HG03103 (cell line): ENCODE measurements around the gene PTGES3.
"Not testable (repeated sequence)": the region's sequence is repeated elsewhere in the genome, so short reads cannot be mapped to it uniquely, and the experiment has no call there.

Experiments
- ATAC-seq: cut with Tn5 transposase; IDR thresholded peaks from one replicate; pipeline ENCODE4 v1.9.1; 2021; ENCODE audit warnings: low read depth; ENCODE audit not compliant: unreplicated experiment

The PTGES3 gene, protein sequence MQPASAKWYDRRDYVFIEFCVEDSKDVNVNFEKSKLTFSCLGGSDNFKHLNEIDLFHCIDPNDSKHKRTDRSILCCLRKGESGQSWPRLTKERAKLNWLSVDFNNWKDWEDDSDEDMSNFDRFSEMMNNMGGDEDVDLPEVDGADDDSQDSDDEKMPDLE

DNA sequence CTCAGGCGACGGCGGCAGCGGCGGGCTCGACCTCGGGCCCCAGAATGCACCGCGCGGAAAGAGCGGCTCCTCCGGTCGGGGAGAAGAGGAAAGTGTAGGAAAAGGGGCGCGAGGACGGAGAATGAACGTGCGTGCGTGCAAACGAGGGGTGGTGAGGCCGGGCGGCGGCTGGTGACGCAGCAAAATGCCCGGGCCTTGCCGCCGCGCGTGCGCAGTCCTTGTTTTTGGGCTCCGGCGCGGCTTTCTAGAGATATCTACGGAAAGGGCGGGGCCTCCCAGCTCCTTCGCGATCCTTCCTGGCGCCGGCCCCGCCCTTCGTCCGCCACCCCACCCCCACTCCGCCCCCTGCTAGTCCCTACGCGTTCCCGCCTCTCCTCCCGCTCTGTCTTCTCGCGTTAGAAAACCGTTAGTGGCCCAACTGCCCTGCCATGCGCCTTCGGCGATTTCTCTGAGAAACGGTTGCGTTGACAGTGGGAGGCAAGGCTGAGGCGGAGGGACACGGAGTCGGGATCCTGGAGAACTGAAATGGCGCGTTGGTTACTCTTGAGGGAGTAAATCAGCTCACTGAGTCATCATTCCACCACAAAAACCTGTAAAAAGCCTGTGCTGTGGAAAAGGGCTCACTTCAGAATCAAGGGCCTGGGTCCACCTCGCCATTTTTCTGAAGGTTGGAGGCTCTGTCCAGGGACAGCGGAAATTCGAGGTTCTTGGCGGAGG, at the start of gene PTGES3:
Gene PTGES3 (minus strand): TSS at position 156 of the 717 bp plus-strand sequence. CDS start 285 bp downstream, outside the sequence.
- ATAC-seq = peak; percentile 51

DNA sequence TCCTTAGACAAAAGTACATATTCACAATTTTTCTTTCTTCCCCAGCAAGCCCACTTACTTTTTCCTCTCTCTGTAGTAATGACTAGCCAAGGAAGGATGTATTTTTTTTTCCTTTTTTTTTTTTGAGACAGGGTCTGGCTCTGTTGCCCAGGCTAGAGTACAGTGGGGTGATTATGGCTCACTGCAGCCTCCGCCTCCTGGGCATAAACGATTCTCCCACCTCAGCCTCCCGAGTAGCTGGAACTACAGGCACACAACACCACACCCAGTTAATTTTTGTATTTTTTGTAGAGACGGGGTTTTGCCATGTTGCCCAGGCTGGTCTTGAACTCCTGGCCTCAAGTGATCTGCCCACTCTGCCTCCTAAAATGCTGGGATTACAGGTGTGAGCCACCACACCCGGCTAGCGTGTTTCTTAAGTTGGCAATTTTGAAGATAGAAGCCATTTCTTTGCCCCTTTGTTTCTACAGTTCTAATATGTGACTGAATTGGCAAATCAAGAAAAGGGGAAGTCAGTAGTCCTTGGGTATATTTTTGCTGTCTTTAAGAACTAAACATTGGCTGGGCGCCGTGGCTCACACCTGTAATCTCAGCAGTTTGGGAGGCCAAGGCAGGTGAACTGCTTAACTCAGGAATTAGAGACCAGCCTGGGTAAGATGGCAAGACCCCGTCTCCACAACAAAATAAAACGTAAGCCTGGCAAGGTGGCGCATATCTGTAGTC, 40.2 kb upstream of the PTGES3 start:
- no peak for ATAC-seq

DNA sequence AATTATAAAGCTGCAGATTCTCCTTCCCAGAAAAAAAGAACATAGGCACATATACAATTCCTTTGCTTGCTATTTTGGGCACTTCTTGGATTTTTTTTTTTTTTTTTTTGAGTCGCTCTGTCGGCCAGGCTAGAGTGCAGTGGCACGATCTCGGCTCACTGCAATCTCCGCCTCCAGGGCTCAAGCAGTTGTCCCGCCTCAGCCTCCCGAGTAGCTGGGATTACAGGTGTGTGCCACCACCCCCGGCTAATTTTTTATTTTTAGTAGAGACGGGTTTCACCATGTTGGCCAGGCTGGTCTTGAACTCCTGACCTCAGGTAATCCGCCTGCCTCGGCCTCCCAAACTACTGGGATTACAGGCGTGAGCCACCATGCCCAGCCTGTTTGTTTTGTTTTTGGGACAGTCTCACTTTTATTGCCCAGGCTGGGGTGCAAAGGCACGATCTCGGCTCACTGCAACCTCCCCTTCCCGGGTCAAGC, 38.2 kb upstream of the PTGES3 start:
- ATAC-seq = not testable (repeated sequence)

DNA sequence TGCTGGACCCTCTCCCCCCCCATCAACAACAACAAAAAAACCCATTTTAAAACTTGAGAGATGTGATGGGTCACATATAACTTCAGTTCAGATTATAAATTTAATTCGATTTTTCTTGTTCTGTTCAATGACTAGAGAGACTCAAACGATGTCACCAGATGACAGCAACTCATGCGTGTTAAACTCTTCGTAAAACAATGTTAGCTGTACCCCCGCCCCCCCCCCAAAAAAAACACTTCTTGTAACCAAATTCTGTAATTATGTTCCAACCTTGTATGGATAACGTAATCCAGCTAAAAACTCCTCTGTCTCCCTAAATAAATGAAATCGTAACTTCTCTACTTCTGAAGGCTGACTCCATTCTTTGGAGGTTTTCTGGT, 37.6 kb upstream of the PTGES3 start:
- no peak for ATAC-seq

DNA sequence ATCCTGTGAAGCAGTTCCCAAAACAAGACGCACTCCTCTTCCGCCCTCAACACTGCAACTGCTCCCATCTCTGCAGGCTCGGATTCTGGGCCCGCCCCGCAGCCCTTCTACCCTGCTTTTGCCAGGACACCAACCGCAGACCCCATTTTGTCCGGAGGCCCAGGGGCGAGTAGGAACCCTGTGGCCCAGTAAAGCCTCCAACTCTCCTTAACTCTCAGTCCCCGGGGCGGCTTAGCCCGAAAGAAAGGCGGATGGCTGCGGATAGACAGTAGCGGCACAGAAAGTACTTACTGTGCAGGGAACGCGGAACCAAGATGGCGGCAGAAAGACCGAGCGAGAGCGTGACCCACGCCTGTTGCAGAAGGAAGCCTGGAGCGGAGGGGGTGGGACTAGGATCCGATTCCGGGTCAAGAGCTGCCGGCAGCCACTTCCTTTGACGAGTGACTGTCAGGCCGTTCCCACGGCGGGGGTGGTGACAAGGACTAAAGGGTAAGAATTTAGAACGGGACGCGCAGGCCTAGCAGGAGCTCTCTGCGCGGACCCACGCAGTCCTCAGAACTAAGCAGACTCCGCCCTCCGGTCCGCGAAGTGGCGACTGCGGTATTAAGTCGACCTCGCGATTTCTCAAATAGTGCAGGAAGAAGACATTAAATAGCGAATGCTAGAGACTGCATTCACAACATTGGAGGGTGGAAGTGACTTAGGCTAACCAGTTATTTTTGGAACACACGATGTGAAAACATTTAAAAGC, 37.1 kb upstream of the PTGES3 start, which contains the start of gene NACA:
Gene NACA (minus strand): TSS at position 328 of the 751 bp plus-strand sequence. CDS start 778 bp downstream, outside the sequence.
- ATAC-seq = peak; percentile 95

DNA sequence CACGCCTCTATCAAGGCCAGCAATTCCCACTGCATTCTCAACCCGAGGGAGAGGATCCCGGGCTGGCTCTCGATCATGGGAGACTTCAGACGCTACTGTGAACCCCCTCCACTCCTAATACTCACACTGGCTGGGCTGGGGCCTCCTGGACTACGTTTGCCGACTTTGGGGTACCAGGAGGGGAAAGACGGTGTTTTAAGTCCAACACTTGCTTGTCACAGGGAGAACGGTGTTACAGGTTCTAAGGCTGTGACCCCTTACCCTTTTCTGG, 36.6 kb upstream of the PTGES3 start:
- ATAC-seq = no peak

DNA sequence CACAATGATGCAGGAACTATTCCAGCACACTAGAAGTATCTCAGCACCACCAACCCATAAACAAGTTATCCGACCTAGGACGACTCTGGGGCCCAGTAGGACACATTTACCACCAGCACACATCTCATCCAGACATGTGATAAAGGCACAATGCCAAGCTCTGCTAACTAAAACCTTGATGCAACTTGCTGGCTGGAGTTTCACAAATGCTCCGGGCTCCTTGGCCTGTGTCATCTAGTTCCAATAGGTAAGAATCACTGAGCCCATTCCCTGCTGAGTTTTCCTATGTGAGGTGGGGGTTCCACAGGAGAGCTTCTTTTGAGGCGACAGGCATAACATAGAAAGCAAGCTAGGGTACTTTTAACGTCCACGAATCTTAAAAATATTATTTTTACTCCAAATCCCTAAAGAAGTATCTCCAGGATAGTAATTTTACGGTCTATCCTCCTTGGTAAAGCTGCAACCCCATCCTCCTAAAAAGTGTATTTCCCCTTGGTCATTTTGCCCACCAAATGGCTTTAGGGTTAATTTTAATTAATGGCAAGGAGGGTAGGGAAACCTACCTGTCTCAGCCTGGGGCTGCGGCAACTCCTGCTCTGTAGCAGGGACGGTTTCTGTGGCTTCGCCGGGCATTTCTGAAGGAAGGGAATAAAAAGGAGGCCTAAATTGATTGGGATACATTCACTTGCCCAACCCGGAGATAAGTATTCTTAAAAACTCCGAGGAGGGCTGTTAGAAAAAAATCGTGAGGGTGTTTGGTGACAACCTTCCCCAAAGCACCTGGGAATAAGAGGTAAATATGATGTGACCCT, 36.0 kb upstream of the PTGES3 start:
- no peak for ATAC-seq

DNA sequence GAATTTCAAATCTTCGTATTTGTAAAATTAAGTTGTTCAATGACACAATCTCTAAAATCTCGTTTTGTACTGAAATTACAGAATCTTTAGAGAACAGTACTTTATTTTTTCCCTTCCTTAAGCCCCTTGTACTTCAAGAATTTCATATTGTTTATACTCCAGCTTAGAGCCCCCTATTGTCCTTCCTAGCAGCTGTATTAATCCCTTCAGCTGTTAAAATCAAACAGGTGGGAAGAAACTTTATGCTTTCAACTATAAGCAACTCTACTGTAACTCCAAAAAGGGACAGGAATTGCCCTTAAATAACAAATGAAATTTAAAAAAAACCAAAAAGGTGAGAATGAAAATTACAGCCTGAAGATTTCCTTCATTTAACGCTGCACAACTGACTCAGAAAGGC, 35.3 kb upstream of the PTGES3 start:
- no peak for ATAC-seq

DNA sequence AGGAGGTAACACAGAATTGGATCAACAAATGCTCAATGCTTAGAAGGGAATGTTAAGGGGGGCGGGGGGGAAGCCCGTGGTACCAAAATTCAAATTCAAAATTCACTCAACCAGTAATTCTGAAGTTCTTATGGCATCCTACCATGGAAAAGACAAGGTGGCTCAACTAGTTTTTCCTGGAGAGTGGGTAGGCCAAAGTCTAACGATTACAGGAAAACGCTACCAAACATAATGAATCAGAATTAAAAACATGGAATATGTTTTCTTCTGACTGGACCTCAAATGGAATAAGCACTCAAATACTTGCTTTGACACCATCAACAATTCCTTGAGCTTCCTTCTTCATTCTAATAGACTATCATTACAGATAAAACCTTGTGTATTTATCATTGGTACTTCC, 34.7 kb upstream of the PTGES3 start:
- no peak for ATAC-seq

DNA sequence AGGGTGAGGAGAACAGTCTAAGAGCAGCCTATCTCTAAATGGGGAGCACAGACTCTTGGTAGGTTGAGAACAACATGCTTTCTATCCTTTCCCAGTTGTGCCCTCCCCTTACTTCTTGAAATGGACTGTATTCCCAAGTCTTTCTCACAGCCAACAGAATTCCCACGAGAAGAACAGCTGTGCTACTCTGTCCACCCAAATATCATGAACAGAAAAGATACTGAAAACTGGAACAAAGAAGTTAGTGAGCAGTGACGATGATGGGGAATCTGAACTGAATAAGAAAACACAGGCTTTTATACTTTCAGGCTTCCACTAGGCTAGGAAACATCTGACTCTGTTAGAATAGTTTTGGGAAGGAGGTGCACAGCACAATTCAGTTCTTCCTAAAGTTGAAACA, 33.6 kb upstream of the PTGES3 start:
- no peak for ATAC-seq

DNA sequence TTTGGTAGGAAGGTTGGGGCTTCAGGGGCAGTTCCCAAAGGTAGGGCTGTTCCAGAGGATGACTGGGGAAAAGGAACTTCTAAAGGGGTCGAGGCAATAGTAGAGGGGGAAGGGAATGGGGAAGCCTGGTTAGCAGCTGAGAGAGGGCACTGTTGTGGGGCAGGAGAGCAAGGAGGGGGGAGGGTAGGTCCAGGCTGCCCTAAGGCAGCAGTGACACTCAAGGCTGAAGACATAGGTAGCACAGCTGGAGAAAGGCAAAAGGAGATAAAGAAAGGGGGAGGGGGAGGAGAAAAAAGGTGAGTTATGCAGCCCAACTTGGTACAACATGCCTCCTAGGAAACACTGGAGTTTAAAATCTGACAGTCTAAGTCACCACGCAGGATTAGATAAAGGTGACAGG, 33.1 kb upstream of the PTGES3 start:
- no peak for ATAC-seq

DNA sequence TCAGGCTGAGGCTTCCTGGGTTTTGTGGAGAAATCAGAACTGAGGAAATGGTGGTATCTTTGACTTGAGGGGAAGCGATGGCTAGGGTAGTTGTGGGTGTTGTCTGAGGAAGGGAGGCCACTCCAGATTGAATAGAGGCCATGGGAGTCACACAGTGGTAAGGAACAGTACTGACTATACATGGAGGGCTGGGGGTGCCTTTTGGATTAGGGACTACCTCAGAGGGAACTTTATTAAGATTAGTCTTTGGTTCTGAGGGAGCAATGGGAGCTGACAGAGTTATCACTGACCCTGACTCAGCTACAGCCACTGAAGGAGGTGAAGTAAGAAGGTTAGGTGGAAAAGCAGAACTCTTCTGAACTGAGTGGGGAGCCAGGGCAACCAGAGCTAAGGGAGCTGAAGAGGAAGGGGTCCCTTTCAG, 32.7 kb upstream of the PTGES3 start:
- ATAC-seq = no peak

DNA sequence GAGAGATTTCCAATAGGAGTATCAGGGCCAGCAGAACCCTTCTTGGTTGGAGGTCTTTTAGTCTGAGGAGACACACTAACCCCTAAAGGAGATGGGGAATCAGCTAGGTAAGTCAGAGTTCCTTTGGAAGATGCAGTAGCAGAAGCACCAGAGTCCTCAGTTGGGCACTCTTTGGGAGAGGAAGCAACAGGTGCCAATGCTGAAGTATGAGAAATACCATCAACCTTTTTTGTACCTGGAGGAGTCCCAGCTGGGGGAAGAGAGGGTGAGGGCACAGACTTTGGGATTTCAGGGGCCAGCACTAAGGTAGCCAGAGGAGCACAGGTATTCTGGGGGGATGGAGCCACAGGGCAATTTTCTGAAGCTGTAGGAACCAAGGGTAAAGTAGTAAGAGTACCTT, 31.0 kb upstream of the PTGES3 start:
- no peak for ATAC-seq

DNA sequence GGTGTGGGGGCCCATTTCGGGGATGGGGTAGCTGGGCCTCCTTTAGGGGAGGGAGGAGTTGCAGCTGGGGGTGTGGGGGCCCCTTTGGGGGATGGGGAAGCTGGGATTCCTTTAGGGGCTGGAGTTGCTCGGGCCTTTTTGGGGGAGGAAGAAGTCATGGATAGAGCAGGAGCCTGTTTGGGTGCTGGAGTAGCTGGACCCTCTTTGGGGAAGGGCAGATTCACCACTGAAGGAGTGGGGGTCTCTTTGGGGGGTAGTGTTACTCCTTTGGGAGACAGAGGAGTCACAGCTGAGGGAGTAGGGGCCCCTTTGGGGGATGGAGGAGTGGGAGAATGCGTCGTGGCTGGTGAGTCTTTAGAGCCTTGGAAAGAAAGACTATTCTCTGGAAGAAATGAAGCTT, 30.6 kb upstream of the PTGES3 start:
- ATAC-seq = no peak

DNA sequence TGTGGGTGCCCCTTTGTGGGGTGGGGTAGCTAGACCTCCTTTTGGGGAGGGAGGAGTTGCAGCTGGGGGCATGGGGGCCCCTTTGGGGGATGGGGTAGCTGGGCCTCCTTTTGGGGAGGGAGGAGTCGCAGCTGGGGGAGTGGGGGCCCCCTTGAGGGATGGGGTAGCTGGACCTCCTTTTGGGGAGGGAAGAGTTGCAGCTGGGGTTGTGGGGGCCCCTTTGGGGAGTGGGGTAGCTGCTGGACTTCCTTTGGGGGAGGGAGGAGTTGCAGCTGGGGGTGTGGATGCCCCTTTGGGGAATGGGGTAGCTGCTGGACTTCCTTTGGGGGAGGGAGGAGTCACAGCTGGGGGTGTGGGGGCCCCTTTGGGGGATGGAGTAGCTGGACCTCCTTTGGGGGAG, 30.1 kb upstream of the PTGES3 start:
- ATAC-seq = no peak

DNA sequence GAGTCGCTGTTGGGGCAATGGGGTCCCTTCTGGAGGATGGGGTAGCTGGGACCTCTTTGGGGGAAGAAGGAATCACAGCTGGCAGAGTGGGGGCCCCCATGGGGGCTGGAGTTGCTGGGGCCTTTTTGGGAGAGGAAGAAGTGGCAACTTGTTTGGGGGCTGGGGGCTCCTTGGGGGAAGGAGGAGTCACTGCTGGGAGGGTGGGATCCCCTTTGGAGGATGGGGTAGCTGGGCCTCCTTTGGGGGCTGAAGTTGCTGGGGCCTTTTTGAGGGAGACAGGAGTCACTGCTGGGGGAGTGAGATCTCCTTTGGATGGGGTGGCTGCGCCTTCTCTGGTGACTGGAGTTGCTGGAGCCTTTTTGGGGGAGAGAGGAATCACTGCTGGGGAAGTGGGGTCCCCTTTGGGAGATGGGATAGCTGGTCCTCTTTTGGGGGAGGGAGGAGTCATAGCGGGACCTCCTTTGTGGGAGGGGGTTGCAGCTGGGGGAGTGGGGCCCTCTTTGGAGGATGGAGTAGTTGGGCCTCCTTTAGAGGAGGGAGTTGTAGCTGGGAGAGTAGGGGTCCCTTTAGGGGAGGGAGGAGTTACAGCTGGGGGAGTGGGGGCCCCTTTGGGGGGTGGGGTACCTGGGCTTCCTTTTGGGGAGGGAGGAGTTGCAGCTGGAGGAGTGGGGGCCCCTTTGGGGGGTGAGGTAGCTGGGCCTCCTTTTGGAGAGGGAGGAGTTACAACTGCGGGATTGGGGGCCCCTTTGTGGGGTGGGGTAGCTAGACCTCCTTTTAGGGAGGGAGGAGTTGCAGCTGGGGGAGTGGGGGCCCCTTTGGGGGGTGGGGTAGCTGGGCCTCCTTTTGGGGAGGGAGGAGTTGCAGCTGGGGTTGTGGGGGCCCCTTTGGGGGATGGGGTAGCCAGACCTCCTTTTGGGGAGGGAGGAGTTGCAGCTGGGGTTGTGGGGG, 29.1 kb upstream of the PTGES3 start:
- ATAC-seq = no peak

DNA sequence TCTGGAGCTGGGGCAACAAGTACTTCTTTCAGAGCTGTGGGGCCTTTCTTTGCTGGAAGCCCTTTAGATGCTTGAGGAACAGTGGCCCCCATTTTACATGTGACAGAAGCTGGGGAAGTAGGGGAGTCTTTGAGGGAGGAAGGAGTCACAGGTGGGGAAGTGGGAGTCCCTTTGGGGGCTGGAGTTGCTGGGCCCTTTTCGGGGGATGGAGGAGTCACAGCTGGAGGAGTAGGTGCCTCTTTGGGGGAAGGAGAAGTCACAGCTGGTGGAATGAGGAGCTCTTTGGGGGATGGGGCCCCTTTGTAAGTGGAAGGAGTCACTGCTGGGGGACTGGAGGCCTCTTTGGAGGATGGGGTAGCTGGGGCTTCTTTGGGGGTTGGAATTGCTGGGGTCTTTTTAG, 28.4 kb upstream of the PTGES3 start:
- ATAC-seq = no peak

DNA sequence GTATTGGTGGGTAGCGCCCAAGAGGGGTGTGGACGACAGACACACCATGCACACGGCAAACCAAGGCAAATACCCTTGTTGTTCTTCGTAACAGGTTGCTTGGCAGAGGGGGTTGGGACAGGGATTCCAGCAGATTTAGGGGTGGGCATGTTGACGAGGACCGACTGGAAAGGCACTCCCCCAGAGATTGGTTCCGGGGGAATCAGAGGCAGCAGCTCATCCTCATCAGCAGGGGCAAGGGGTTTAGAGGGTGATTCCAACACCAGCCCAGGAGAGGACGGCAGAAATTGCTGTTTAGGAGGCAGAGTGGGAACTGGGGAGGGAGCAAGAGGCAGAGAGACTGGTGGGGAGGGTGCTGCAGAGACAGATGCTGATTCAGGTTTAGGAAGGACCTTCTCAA, 27.7 kb upstream of the PTGES3 start:
- no peak for ATAC-seq

DNA sequence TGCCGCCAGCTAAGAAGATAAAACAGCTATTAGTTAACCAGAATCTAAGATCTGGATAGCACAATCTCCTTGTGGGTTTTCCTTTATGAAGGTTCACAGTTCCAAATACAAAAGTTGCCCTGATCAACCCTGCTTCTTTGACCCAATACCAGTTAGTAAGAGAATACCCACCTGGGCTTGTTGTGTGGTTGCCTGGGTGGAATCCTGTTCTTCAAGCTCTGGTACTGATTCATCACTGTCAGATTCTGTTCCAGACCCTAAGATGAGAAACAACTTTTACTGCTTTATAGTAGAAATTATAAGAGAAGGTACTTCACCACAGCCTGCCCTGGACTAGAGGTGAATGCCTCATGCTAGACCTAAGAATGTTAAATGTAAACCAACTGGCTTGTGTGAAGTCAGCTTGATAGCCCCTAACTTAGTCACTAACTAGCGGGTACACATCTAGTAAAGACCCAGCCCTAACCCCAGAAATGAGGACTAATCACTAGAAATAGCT, 26.4 kb upstream of the PTGES3 start:
- ATAC-seq = no peak
